K562 (cell line): ENCODE measurements around the gene PGLYRP4. TPM values are rescaled to one million over a fixed set of nuclear protein-coding genes. Genes with fewer than 3 reads are reported as not detected.

ENCODE experiments used
- ATAC-seq: fragments of 200-7000 bp; cut with Tn5 transposase; 3 replicates; pipeline ENCODE4 v1.9.1; 2020; ENCODE audit warnings: moderate library complexity
- BruUV-seq: library from RNA; stranded (reverse); fragments of 400-500 nt; replicated peaks from 2 replicates; lab custom pipeline; 2021; lab: Mats Ljungman, UMichigan
- CTCF ChIA-PET: fragments of 300-600 bp; formaldehyde crosslinking; extraction: SDS; loops from one replicate; lab custom pipeline; 2021; ENCODE audit warnings: low intra/inter-chr PET ratio; lab: Yijun Ruan, JAX
- POLR2A ChIA-PET: fragments of 300-600, 350-650 bp; sonication (Branson Sonifier 250); formaldehyde crosslinking; extraction: SDS; loops from one replicate; lab custom pipeline; 2021; ENCODE audit warnings: antibody characterized with exemption, inconsistent platforms; lab: Yijun Ruan, JAX
- DNase-seq, 4 experiments: peaks; one replicate each; pipeline versions ENCODE4 v3.0.0 to v3.0.0-alpha.2; 2011 to 2018; ENCODE audit warnings: low spot score in 3 of 4, mixed read lengths in 3 of 4; ENCODE audit errors: extremely low read depth in 1 of 4
- FAIRE-seq: peaks from 2 replicates; lab custom pipeline; 2011; peaks lifted over from hg19 to GRCh38; lab: Jason Lieb, UNC
- H2AFZ ChIP-seq: 2 replicates; pipeline ENCODE4 v1.6.0; 2011; ENCODE audit warnings: low read depth, low read length, control low read depth, inconsistent platforms
- H3K27ac ChIP-seq: fragments of 200-600 bp; 3 replicates; pipeline ENCODE4 v1.8.0; 2011; ENCODE audit warnings: low read depth, mild to moderate bottlenecking, control low read depth, inconsistent platforms, low read length, moderate library complexity, mixed read lengths; ENCODE audit errors: extremely low read depth
- H3K27me3 ChIP-seq, 2 experiments: fragments of 300-600 bp in 1 of 2; 2 replicates in 1 of 2; 3 replicates in 1 of 2; pipeline versions ENCODE4 v1.6.0 to v1.8.0; 2011; ENCODE audit warnings: inconsistent platforms in 2 of 2, low read length in 2 of 2, mild to moderate bottlenecking in 1 of 2, mixed read lengths in 1 of 2, moderate library complexity in 1 of 2; ENCODE audit not compliant: control insufficient read depth in 2 of 2, insufficient read depth in 2 of 2
- H3K36me3 ChIP-seq: fragments of 300-600 bp; 3 replicates; pipeline ENCODE4 v1.8.0; 2011; ENCODE audit warnings: mild to moderate bottlenecking, low read length, inconsistent platforms; ENCODE audit not compliant: control insufficient read depth, insufficient read depth
- H3K4me1 ChIP-seq, 2 experiments: fragments of 200-600 bp in 1 of 2; replicated peaks in 1 of 2; 2 replicates in 1 of 2; 3 replicates in 1 of 2; pipeline versions ENCODE4 v1.5.1 to v1.8.0; 2011; ENCODE audit warnings: inconsistent platforms in 2 of 2, low read length in 2 of 2, mild to moderate bottlenecking in 1 of 2, mixed read lengths in 1 of 2, moderate library complexity in 1 of 2; ENCODE audit not compliant: control insufficient read depth in 2 of 2, insufficient read depth in 2 of 2
- H3K4me2 ChIP-seq: 2 replicates; pipeline ENCODE4 v1.6.1; 2011; ENCODE audit warnings: low read length, control low read depth, inconsistent platforms, mixed read lengths; ENCODE audit not compliant: insufficient read depth
- H3K4me3 ChIP-seq: fragments of 200-600 bp; sonication (generic), shearing (Covaris generic); 2 replicates; pipeline ENCODE4 v1.5.1; 2016; ENCODE audit warnings: control low read depth, inconsistent platforms
- H3K79me2 ChIP-seq: fragments of 200-600 bp; 3 replicates; pipeline ENCODE4 v1.8.0; 2011; ENCODE audit warnings: low read length, inconsistent platforms; ENCODE audit not compliant: control insufficient read depth, insufficient read depth
- H3K9ac ChIP-seq, 2 experiments: 2 replicates each; pipeline versions ENCODE4 v1.6.0 to v1.6.1; 2011; ENCODE audit warnings: low read depth in 2 of 2, low read length in 2 of 2, control low read depth in 1 of 2, inconsistent platforms in 1 of 2, mild to moderate bottlenecking in 1 of 2, mixed read lengths in 1 of 2; ENCODE audit not compliant: insufficient read depth in 1 of 2
- H3K9me1 ChIP-seq: one replicate; pipeline ENCODE4 v1.6.0; 2011; ENCODE audit warnings: inconsistent platforms, mild to moderate bottlenecking, low read length, moderate library complexity; ENCODE audit not compliant: control insufficient read depth, insufficient read depth
- H3K9me3 ChIP-seq: replicated peaks from 2 replicates; pipeline ENCODE4 v1.5.1; 2011; ENCODE audit warnings: low read depth, low read length, inconsistent platforms; ENCODE audit not compliant: control insufficient read depth, insufficient read depth
- H4K20me1 ChIP-seq: replicated peaks from 2 replicates; pipeline ENCODE4 v1.6.1; 2011; ENCODE audit warnings: low read length, inconsistent platforms, mixed read lengths; ENCODE audit not compliant: control insufficient read depth, insufficient read depth
- ESRRA ChIP-seq: fragments of 450-650 bp; IDR thresholded peaks from 2 replicates; pipeline ENCODE4 v1.6.1; 2014; ENCODE audit warnings: low read depth, mild to moderate bottlenecking, moderate library complexity, borderline replicate concordance
- MECOM ChIP-seq: fragments of 250-450 bp; sonication (Bioruptor Pico); IDR thresholded peaks from 2 replicates; pipeline ENCODE4 v1.8.0; 2022; ENCODE audit warnings: inconsistent platforms
- MEF2D ChIP-seq: conservative IDR thresholded peaks from 2 replicates; pipeline ENCODE4 v1.6.1; 2016; ENCODE audit warnings: low read depth, missing genetic modification characterization, missing compliant biosample characterization
- NCOA2 ChIP-seq, 2 experiments: fragments of 450-650 bp; IDR thresholded peaks; 2 replicates each; pipeline ENCODE4 v1.6.1; 2018; ENCODE audit warnings: mild to moderate bottlenecking in 2 of 2, moderate library complexity in 1 of 2; ENCODE audit not compliant: partially characterized antibody in 2 of 2
- RFX1 ChIP-seq: fragments of 450-650 bp; IDR thresholded peaks from 2 replicates; pipeline ENCODE4 v1.6.1; 2016; ENCODE audit warnings: mild to moderate bottlenecking, moderate library complexity
- ZNF316 ChIP-seq: fragments of 450-650 bp; IDR thresholded peaks from 2 replicates; pipeline ENCODE4 v1.6.1; 2016
- WGBS: fragments of 100-300 bp; shearing (Covaris generic); methylation state at CpG from one replicate; pipeline ENCODE4 v1.1.6; 2016; ENCODE audit warnings: low coverage, mixed read lengths; ENCODE audit not compliant: insufficient coverage; ENCODE audit errors: missing lambda C conversion rate; 5-methylcytosine and 5-hydroxymethylcytosine counted together
- in situ Hi-C: fragments of 300-500 bp; cut with MboI; formaldehyde crosslinking; loops from 4 replicates; pipeline ENCODE4 v1.15.0; 2018; ENCODE audit warnings: inconsistent platforms, mixed read lengths
- intact Hi-C: fragments of 100-400 bp; cut with micrococcal nuclease; formaldehyde crosslinking; loops from 2 replicates; pipeline ENCODE4 v1.14.2; 2022
- polyA plus RNA-seq, 8 experiments: library from polyadenylated mRNA; depleted of rRNA in 4 of 8; stranded (reverse) in 5 of 8; unstranded in 3 of 8; fragments of >200 nt; fragmentation: Nextera tagmentation in 2 of 8; fragmentation: Illumina TruSeq in 1 of 8; extraction: Ambion mirVana in 2 of 8; extraction: Trizol in 1 of 8; gene quantifications; 2 replicates each; pipeline versions ENCODE4 v1.2.1 to v1.2.3, GENCODE V29; 2011 to 2014; ENCODE audit warnings: inconsistent platforms in 1 of 8, missing spikeins in 1 of 8
- total RNA-seq, 7 experiments: library from RNA; depleted of rRNA in 6 of 7; stranded (reverse); fragments of >200 nt in 6 of 7; fragmentation: Illumina TruSeq in 2 of 7; extraction: Trizol in 2 of 7; gene quantifications; 2 replicates each; pipeline versions ENCODE4 v1.2.1 to v1.2.3, GENCODE V29; 2011 to 2021; ENCODE audit warnings: low replicate concordance in 1 of 7

Gene PGLYRP4
- total and polyA plus RNA-seq, 9 of the 15 experiments (the other 6 are each of a cell fraction or from before 2014, with no cell fraction given): 0.06 to 0.13 (median 0.11) TPM; not detected in 6

GRCh38 chr1:153337980-153338853 is 10.4 kb downstream of the PGLYRP4 start:
- ChIA-PET CTCF (no interaction called here), POLR2A (interaction anchor here (0.6 kb wide), 1 partner anchor 135 kb away, joined by 4 read pairs; no protein-coding TSS in a partner anchor)
- no peak for FAIRE-seq
- TF ChIP-seq ESRRA (peak; percentile 20; the same call in 1 of the 2 replicates), ZNF316 (no peak), MECOM (CRISPR knock-in tag) (no peak)
- no peak for ATAC-seq
- Histone ChIP-seq H3K9me3 (no peaks in the 10 kb centered on the region), H4K20me1 (peaks cover 7% of the 10 kb centered on the region), H3K36me3 (no peaks in the 10 kb centered on the region), H3K79me2 (no peaks in the 10 kb centered on the region), H3K9me1 (no peaks in the 10 kb centered on the region), H3K27me3 (peaks cover 2 to 22% of the 10 kb centered on the region in 2 experiments; a peak in 2 of 5 replicates), H3K9ac (no peak overlapping the region), H3K4me1 (peaks cover 13 to 20% of the 10 kb centered on the region in 2 experiments), H3K4me2 (no peak overlapping the region), H2AFZ (no peak overlapping the region), H3K27ac (no peak overlapping the region), H3K4me3 (no peak overlapping the region)
- no TSS peak for BruUV-seq
- DNase-seq: no peak
- intact Hi-C loops (no loop called here), in situ Hi-C loops (no loop called here)
- WGBS: 9% methylated on average over 8 of the region's 8 CpGs

- no peaks in the 10 kb centered on the region for H3K36me3 ChIP-seq
- no peak overlapping the region for H3K4me2 ChIP-seq
- no peaks in the 10 kb centered on the region for H4K20me1 ChIP-seq
- in situ Hi-C loops: no loop called here
- intact Hi-C loops: no loop called here
- ChIA-PET CTCF (no interaction called here), POLR2A (interaction anchor here (0.6 to 1.2 kb wide), 2 partner anchors 12 to 48 kb away, joined by 3 to 4 read pairs; partner anchors contain the start of gene PGLYRP4)
- TF ChIP-seq MEF2D (tag) (no peak), NCOA2 (IDR thresholded peaks at IDR 0.05; ENCODE audit: partially characterized antibody in 2 of 2) (no peak), RFX1 (peak; percentile 91)
- peaks cover 0 to 4% of the 10 kb centered on the region in 2 experiments; a peak in 3 of 5 replicates for H3K4me1 ChIP-seq
- FAIRE-seq: no peak
- no peaks in the 10 kb centered on the region for H3K9me3 ChIP-seq
- no peak overlapping the region for H3K4me3 ChIP-seq
- DNase-seq: no peak
- H3K9me1 ChIP-seq: no peaks in the 10 kb centered on the region
- no peak for ATAC-seq
- H3K9ac ChIP-seq: no peak overlapping the region
- no TSS peak for BruUV-seq
- H3K79me2 ChIP-seq: no peaks in the 10 kb centered on the region
- peaks cover 2 to 22% of the 10 kb centered on the region in 2 experiments; a peak in 2 of 5 replicates for H3K27me3 ChIP-seq
- no peak overlapping the region for H3K27ac ChIP-seq
- no peak overlapping the region for H2AFZ ChIP-seq
Observed at GRCh38 chr1:153336650-153337049, 12.0 kb downstream of the PGLYRP4 start.
